ENCODE measurements around the gene DTNBP1. TPM values are rescaled to one million over a fixed set of nuclear protein-coding genes. Genes with fewer than 3 reads are reported as not detected.

DTNBP1 gene
- total RNA-seq, 6 donors from 2014 or later: 16.2 to 33.5 (median 21.3) TPM

- 67 to 70% methylated on average over 4 of the region's 4 CpGs for WGBS, 2 donors
- Histone ChIP-seq H3K36me3 (no peaks in the 10 kb centered on the region), H3K27me3 (no peaks in the 10 kb centered on the region), H3K9me3 (no peaks in the 10 kb centered on the region), H3K27ac (no peak overlapping the region), H3K4me1 (peaks cover 0 to 7% (median 0%) of the 10 kb centered on the region in 4 donors), H3K4me3 (no peak overlapping the region)
- ATAC-seq (ENCODE audit: low FRiP score in 2 of 2): no peak
- DNase-seq: no peak
- TF ChIP-seq POLR2A (IDR thresholded peaks at IDR 0.05) (no peak), POLR2AphosphoS5 (IDR thresholded peaks at IDR 0.05) (no peak), EP300 (IDR thresholded peaks at IDR 0.05) (no peak)
Observed at GRCh38 chr6:15574023-15574422, 88.8 kb downstream of the DTNBP1 start.

- no peak for TF ChIP-seq POLR2AphosphoS5 (IDR thresholded peaks at IDR 0.05)
- no peak for TF ChIP-seq CTCF (IDR thresholded peaks at IDR 0.05)
- TF ChIP-seq POLR2A (IDR thresholded peaks at IDR 0.05): no peak
- no peak for ATAC-seq (ENCODE audit: low FRiP score in 2 of 2)
- Histone ChIP-seq H3K4me3 (no peak overlapping the region), H3K27ac (no peak overlapping the region), H3K36me3 (no peaks in the 10 kb centered on the region), H3K9me3 (no peaks in the 10 kb centered on the region), H3K4me1 (peaks cover 0 to 7% (median 0%) of the 10 kb centered on the region in 4 donors), H3K27me3 (no peaks in the 10 kb centered on the region)
- WGBS, 2 donors: 89 to 90% methylated on average over 4 of the region's 4 CpGs
- no peak for DNase-seq
Observed at GRCh38 chr6:15573384-15573783, 89.4 kb downstream of the DTNBP1 start.

- 94 to 99% methylated on average over 5 of the region's 5 CpGs for WGBS, 2 donors
- no peaks in the 10 kb centered on the region for H3K27me3 ChIP-seq
- no peak for DNase-seq
- H3K4me1 ChIP-seq: peaks cover 0 to under 1% (median 0%) of the 10 kb centered on the region in 4 donors
- no peak overlapping the region for H3K27ac ChIP-seq
- no peak overlapping the region for H3K4me3 ChIP-seq
- no peak for ATAC-seq (ENCODE audit: low FRiP score in 2 of 2)
- TF ChIP-seq POLR2A (IDR thresholded peaks at IDR 0.05): no peak
- no peak for TF ChIP-seq POLR2AphosphoS5 (IDR thresholded peaks at IDR 0.05)
- no peak for TF ChIP-seq CTCF (IDR thresholded peaks at IDR 0.05)
- no peak for TF ChIP-seq EP300 (IDR thresholded peaks at IDR 0.05)
- no peaks in the 10 kb centered on the region for H3K9me3 ChIP-seq
- no peaks in the 10 kb centered on the region for H3K36me3 ChIP-seq
Observed at GRCh38 chr6:15572296-15573016, 90.4 kb downstream of the DTNBP1 start.

GRCh38 chr6:15570171-15570570 is 92.7 kb downstream of the DTNBP1 start:
- DNase-seq (no peak), ATAC-seq (ENCODE audit: low FRiP score in 2 of 2) (no peak)
- TF ChIP-seq POLR2A (IDR thresholded peaks at IDR 0.05) (no peak), EP300 (IDR thresholded peaks at IDR 0.05) (no peak), POLR2AphosphoS5 (IDR thresholded peaks at IDR 0.05) (no peak), CTCF (IDR thresholded peaks at IDR 0.05) (no peak)
- Histone ChIP-seq H3K27me3 (no peaks in the 10 kb centered on the region), H3K27ac (no peak overlapping the region), H3K9me3 (no peaks in the 10 kb centered on the region), H3K4me3 (no peak overlapping the region), H3K36me3 (no peaks in the 10 kb centered on the region), H3K4me1 (no peaks in the 10 kb centered on the region)
- 95 to 98% methylated on average over 2 of the region's 2 CpGs for WGBS, 2 donors

- no peak overlapping the region for H3K27ac ChIP-seq
- WGBS, 2 donors: 75% methylated on average over 17 of the region's 17 CpGs
- H3K4me1 ChIP-seq: no peaks in the 10 kb centered on the region
- no peak for ATAC-seq (ENCODE audit: low FRiP score in 2 of 2)
- no peak overlapping the region for H3K4me3 ChIP-seq
- no peaks in the 10 kb centered on the region for H3K9me3 ChIP-seq
- no peaks in the 10 kb centered on the region for H3K27me3 ChIP-seq
- TF ChIP-seq POLR2AphosphoS5 (IDR thresholded peaks at IDR 0.05) (no peak), CTCF (IDR thresholded peaks at IDR 0.05) (no peak), POLR2A (IDR thresholded peaks at IDR 0.05) (no peak), EP300 (IDR thresholded peaks at IDR 0.05) (no peak)
- DNase-seq: peak in 1 of 2 donors; percentile 26
- H3K36me3 ChIP-seq: no peaks in the 10 kb centered on the region
Observed at GRCh38 chr6:15569035-15569995, 93.5 kb downstream of the DTNBP1 start.
